IMR-90 (cell line): ENCODE measurements around the gene LRSAM1. TPM values are rescaled to one million over a fixed set of nuclear protein-coding genes. Genes with fewer than 3 reads are reported as not detected.

Source experiments
- ATAC-seq: fragments of 200-7000 bp; cut with Tn5 transposase; 2 replicates; pipeline ENCODE4 v1.9.1; 2020; ENCODE audit warnings: low read depth, mild to moderate bottlenecking, moderate library complexity
- BruUV-seq: library from RNA; stranded (reverse); fragments of 400-500 nt; replicated peaks from 2 replicates; lab custom pipeline; 2021; lab: Mats Ljungman, UMichigan
- CTCF ChIA-PET: fragments of 300-600 bp; formaldehyde crosslinking; extraction: SDS; loops from one replicate; lab custom pipeline; 2021; ENCODE audit warnings: antibody characterized with exemption; lab: Yijun Ruan, JAX
- POLR2A ChIA-PET: fragments of 300-600 bp; sonication (Branson Sonifier 250); formaldehyde crosslinking; loops from one replicate; lab custom pipeline; 2022; ENCODE audit warnings: antibody characterized with exemption; ENCODE audit not compliant: unreplicated experiment; lab: Charles Lee
- DNase-seq: peaks from one replicate; pipeline ENCODE4 v3.0.0; 2013
- H2AFZ ChIP-seq: replicated peaks from 2 replicates; pipeline ENCODE3; 2013; ENCODE audit warnings: low read length, mild to moderate bottlenecking; ENCODE audit not compliant: poor library complexity
- H2AK5ac ChIP-seq: 2 replicates; pipeline ENCODE4 v1.6.1; 2013; ENCODE audit warnings: low read depth, low read length, inconsistent platforms
- H2AK9ac ChIP-seq: replicated peaks from 2 replicates; pipeline ENCODE3; 2013; ENCODE audit warnings: mild to moderate bottlenecking, low read depth, low read length, moderate library complexity; ENCODE audit not compliant: poor library complexity
- H2BK120ac ChIP-seq: 2 replicates; pipeline ENCODE4 v1.6.1; 2013; ENCODE audit warnings: low read depth, low read length, inconsistent platforms
- H2BK15ac ChIP-seq: 3 replicates; pipeline ENCODE4 v1.6.1; 2013; ENCODE audit warnings: low read depth, low read length, inconsistent platforms
- H2BK20ac ChIP-seq: 2 replicates; pipeline ENCODE4 v1.6.1; 2013; ENCODE audit warnings: low read depth, mild to moderate bottlenecking, inconsistent platforms, low read length, moderate library complexity
- H2BK5ac ChIP-seq: 2 replicates; pipeline ENCODE4 v1.6.1; 2013; ENCODE audit warnings: mild to moderate bottlenecking, low read depth, low read length, inconsistent platforms; ENCODE audit not compliant: poor library complexity, severe bottlenecking
- H3K14ac ChIP-seq: replicated peaks from 2 replicates; pipeline ENCODE4 v1.6.1; 2013; ENCODE audit warnings: low read depth, low read length, inconsistent platforms
- H3K18ac ChIP-seq: 2 replicates; pipeline ENCODE4 v1.6.1; 2013; ENCODE audit warnings: low read depth, low read length, control low read depth
- H3K23ac ChIP-seq: 2 replicates; pipeline ENCODE4 v1.6.1; 2013; ENCODE audit warnings: low read depth, low read length, inconsistent platforms
- H3K27ac ChIP-seq: 2 replicates; pipeline ENCODE4 v1.5.1; 2013; ENCODE audit warnings: mild to moderate bottlenecking, control low read depth, low read length; ENCODE audit not compliant: insufficient read depth
- H3K27me3 ChIP-seq: 2 replicates; pipeline ENCODE4 v1.6.1; 2013; ENCODE audit warnings: low read length; ENCODE audit not compliant: control insufficient read depth, insufficient read depth
- H3K36me3 ChIP-seq: 2 replicates; pipeline ENCODE4 v1.6.1; 2013; ENCODE audit warnings: low read length, mixed read lengths; ENCODE audit not compliant: control insufficient read depth, insufficient read depth
- H3K4ac ChIP-seq: 2 replicates; pipeline ENCODE4 v1.6.1; 2013; ENCODE audit warnings: low read depth, low read length, inconsistent platforms
- H3K4me1 ChIP-seq: 2 replicates; pipeline ENCODE4 v1.6.1; 2013; ENCODE audit warnings: low read length, mixed read lengths; ENCODE audit not compliant: control insufficient read depth, insufficient read depth
- H3K4me2 ChIP-seq: 2 replicates; pipeline ENCODE4 v1.6.1; 2013; ENCODE audit warnings: low read depth, mild to moderate bottlenecking, control low read depth, low read length, moderate library complexity
- H3K4me3 ChIP-seq: 2 replicates; pipeline ENCODE4 v1.5.1; 2013; ENCODE audit warnings: low read depth, mild to moderate bottlenecking, control low read depth, low read length, moderate library complexity; ENCODE audit not compliant: insufficient read depth
- H3K56ac ChIP-seq: 2 replicates; pipeline ENCODE4 v1.6.1; 2013; ENCODE audit warnings: low read length, inconsistent platforms; ENCODE audit not compliant: insufficient read depth; ENCODE audit errors: extremely low read depth
- H3K79me1 ChIP-seq, 2 experiments: 2 replicates each; pipeline ENCODE4 v1.6.1; 2013; ENCODE audit warnings: low read length in 2 of 2, inconsistent platforms in 1 of 2, low read depth in 1 of 2
- H3K9ac ChIP-seq: 2 replicates; pipeline ENCODE4 v1.6.1; 2013; ENCODE audit warnings: low read depth, low read length, control low read depth
- H3K9me1 ChIP-seq: 2 replicates; pipeline ENCODE4 v1.6.1; 2013; ENCODE audit warnings: low read length, inconsistent platforms; ENCODE audit not compliant: insufficient read depth
- H3K9me3 ChIP-seq: 2 replicates; pipeline ENCODE4 v1.6.1; 2013; ENCODE audit warnings: low read length; ENCODE audit not compliant: control insufficient read depth, insufficient read depth
- H4K20me1 ChIP-seq: 2 replicates; pipeline ENCODE4 v1.6.1; 2013; ENCODE audit warnings: low read length, inconsistent platforms; ENCODE audit not compliant: insufficient read depth
- H4K5ac ChIP-seq: 2 replicates; pipeline ENCODE4 v1.6.1; 2013; ENCODE audit warnings: mild to moderate bottlenecking, low read depth, low read length, control low read depth
- H4K8ac ChIP-seq, 2 experiments: 2 replicates each; pipeline ENCODE4 v1.6.1; 2013; ENCODE audit warnings: low read depth in 2 of 2, low read length in 2 of 2, control low read depth in 1 of 2, inconsistent platforms in 1 of 2
- H4K91ac ChIP-seq: 2 replicates; pipeline ENCODE4 v1.6.1; 2013; ENCODE audit warnings: low read depth, low read length, inconsistent platforms; ENCODE audit not compliant: insufficient read depth
- BHLHE40 ChIP-seq: fragments of 150-350 bp; IDR thresholded peaks from 2 replicates; pipeline ENCODE4 v1.6.1; 2016; ENCODE audit warnings: mild to moderate bottlenecking, low read depth, low read length
- CEBPB ChIP-seq: IDR thresholded peaks from 2 replicates; pipeline ENCODE4 v1.6.1; 2012; ENCODE audit warnings: low read depth, low read length, improper control_type of control experiment
- CHD1 ChIP-seq: IDR thresholded peaks from 2 replicates; pipeline ENCODE4 v1.6.1; 2012; ENCODE audit warnings: low read depth, low read length, improper control_type of control experiment
- MAFK ChIP-seq: IDR thresholded peaks from 2 replicates; pipeline ENCODE4 v1.6.1; 2012; ENCODE audit warnings: low read depth, low read length, improper control_type of control experiment
- MAZ ChIP-seq: IDR thresholded peaks from 2 replicates; pipeline ENCODE4 v1.6.1; 2012; ENCODE audit warnings: low read depth, mild to moderate bottlenecking, low read length, improper control_type of control experiment, moderate library complexity, borderline replicate concordance
- MXI1 ChIP-seq: IDR thresholded peaks from 2 replicates; pipeline ENCODE4 v1.6.1; 2012; ENCODE audit warnings: low read depth, mild to moderate bottlenecking, low read length, moderate library complexity, borderline replicate concordance
- NFE2L2 ChIP-seq: fragments of 150-350 bp; IDR thresholded peaks from 2 replicates; pipeline ENCODE4 v1.6.1; 2016; ENCODE audit warnings: low read depth, mild to moderate bottlenecking, low read length
- POLR2A ChIP-seq: IDR thresholded peaks from 2 replicates; pipeline ENCODE4 v1.6.1; 2012; ENCODE audit warnings: mild to moderate bottlenecking, low read depth, low read length
- RAD21 ChIP-seq: IDR thresholded peaks from 2 replicates; pipeline ENCODE4 v1.6.1; 2012; ENCODE audit warnings: low read length, improper control_type of control experiment
- RCOR1 ChIP-seq: IDR thresholded peaks from 2 replicates; pipeline ENCODE4 v1.6.1; 2012; ENCODE audit warnings: mild to moderate bottlenecking, low read length, improper control_type of control experiment; ENCODE audit not compliant: insufficient replicate concordance
- RFX5 ChIP-seq: IDR thresholded peaks from 2 replicates; pipeline ENCODE4 v1.8.0; 2012; ENCODE audit warnings: low read depth, mild to moderate bottlenecking, low read length, moderate library complexity
- SMC3 ChIP-seq: fragments of 150-350 bp; IDR thresholded peaks from 2 replicates; pipeline ENCODE4 v1.6.1; 2016; ENCODE audit warnings: low read depth, mild to moderate bottlenecking, antibody characterized with exemption, low read length, moderate library complexity
- WGBS, 2 experiments: methylation state at CpG; one replicate each; pipeline versions ENCODE4 v1.1.5 to v1.1.7; 2013; ENCODE audit warnings: missing lambda C conversion rate in 2 of 2; ENCODE audit not compliant: insufficient read length in 1 of 2; ENCODE audit errors: extremely low coverage in 2 of 2; 5-methylcytosine and 5-hydroxymethylcytosine counted together
- dilution Hi-C: fragments of 300-500 bp; cut with HindIII; formaldehyde crosslinking; loops from one replicate; pipeline ENCODE4 v1.14.3; 2018; ENCODE audit warnings: low sequenced_read_pairs; ENCODE audit not compliant: unreplicated experiment
- in situ Hi-C: fragments of 300-500 bp; cut with MboI; formaldehyde crosslinking; loops from 3 replicates; pipeline ENCODE4 v1.14.3; 2019; ENCODE audit warnings: low sequenced_read_pairs, inconsistent platforms, mixed read lengths
- intact Hi-C: fragments of 100-400 bp; cut with micrococcal nuclease; formaldehyde crosslinking; loops from 2 replicates; pipeline ENCODE4 v1.10.0; 2022
- polyA plus RNA-seq, 3 experiments: library from polyadenylated mRNA; depleted of rRNA; stranded (reverse); fragments of >200 nt; gene quantifications; 2 replicates each; pipeline ENCODE4 v1.2.3, GENCODE V29; 2012; ENCODE audit warnings: low replicate concordance in 1 of 3
- total RNA-seq: library from RNA; depleted of rRNA; stranded (reverse); fragments of >200 nt; gene quantifications from 2 replicates; pipeline ENCODE4 v1.2.3, GENCODE V29; 2012
- TF ChIP-seq, protein P1 (sequence below): fragments of 150-350 bp; IDR thresholded peaks from 2 replicates; pipeline ENCODE4 v1.6.1; 2016; ENCODE audit warnings: low read depth, mild to moderate bottlenecking, low read length, moderate library complexity, borderline replicate concordance
- TF ChIP-seq, protein P2 (sequence below): conservative IDR thresholded peaks from 2 replicates; pipeline ENCODE4 v1.5.1; 2012; ENCODE audit warnings: mild to moderate bottlenecking, low read depth, low read length, improper control_type of control experiment

The LRSAM1 gene
- total and polyA plus RNA-seq, 2 of the 4 experiments (the other 2 are of a cell fraction) = 3.0 to 9.3 TPM

DNA sequence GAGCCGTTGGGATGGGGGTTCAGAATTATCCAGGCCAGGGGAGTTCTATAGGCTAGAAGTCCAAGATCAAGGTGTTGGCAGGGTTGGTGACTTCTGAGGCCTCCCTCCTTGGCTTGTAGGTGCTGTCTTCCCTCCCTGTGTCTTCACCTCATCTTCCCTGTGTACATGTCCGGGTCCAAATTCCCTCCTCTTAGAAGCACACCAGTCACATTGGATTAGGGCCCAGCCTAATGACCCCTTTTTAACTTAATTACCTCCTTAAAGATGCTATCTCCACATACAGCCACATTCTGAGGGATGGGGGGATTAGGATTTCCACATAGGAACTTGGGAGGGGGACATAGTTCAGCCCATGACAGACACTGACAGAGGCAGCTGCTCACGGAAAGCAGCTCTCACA is 12.1 kb downstream of the LRSAM1 start:
- 86% methylated on average over 1 of the region's 3 CpGs; no CpG with 5 or more reads in 1 of the 2 experiments for WGBS, 2 experiments
- DNase-seq (no peak), ATAC-seq (no peak)
- Histone ChIP-seq H2BK5ac (peak overlapping the region; percentile 26), H3K23ac (no peak overlapping the region), H3K27me3 (no peaks in the 10 kb centered on the region), H4K91ac (no peak overlapping the region), H3K36me3 (peaks cover 53% of the 10 kb centered on the region), H3K4me1 (peaks cover 6% of the 10 kb centered on the region), H2BK20ac (no peak overlapping the region), H3K27ac (no peak overlapping the region), H4K8ac (no peak overlapping the region), H3K56ac (no peak overlapping the region), H2AK5ac (no peak overlapping the region), H3K79me1 (no peaks in the 10 kb centered on the region; a peak in 2 of 4 replicates), H3K4me3 (no peak overlapping the region), H2AFZ (no peak overlapping the region), H2BK120ac (no peak overlapping the region), H3K4me2 (no peak overlapping the region), H3K9me3 (no peaks in the 10 kb centered on the region), H2AK9ac (no peak overlapping the region), H3K9me1 (peaks cover 7% of the 10 kb centered on the region; the same call in 1 of the 2 replicates), H4K5ac (no peak overlapping the region), H2BK15ac (no peak overlapping the region), H4K20me1 (no peaks in the 10 kb centered on the region), H3K18ac (no peak overlapping the region), H3K14ac (no peak overlapping the region), H3K4ac (no peak overlapping the region), H3K9ac (no peak overlapping the region)
- BruUV-seq = no TSS peak
- intact Hi-C loops = no loop called here
- ChIA-PET POLR2A (no interaction called here), CTCF (no interaction called here)
- TF ChIP-seq, protein P1, sequence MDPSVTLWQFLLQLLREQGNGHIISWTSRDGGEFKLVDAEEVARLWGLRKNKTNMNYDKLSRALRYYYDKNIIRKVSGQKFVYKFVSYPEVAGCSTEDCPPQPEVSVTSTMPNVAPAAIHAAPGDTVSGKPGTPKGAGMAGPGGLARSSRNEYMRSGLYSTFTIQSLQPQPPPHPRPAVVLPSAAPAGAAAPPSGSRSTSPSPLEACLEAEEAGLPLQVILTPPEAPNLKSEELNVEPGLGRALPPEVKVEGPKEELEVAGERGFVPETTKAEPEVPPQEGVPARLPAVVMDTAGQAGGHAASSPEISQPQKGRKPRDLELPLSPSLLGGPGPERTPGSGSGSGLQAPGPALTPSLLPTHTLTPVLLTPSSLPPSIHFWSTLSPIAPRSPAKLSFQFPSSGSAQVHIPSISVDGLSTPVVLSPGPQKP = no peak
- no peak for TF ChIP-seq MAZ
- no peak for TF ChIP-seq MAFK
- TF ChIP-seq RAD21 = no peak
- TF ChIP-seq RCOR1 = no peak
- no peak for TF ChIP-seq SMC3
- TF ChIP-seq POLR2A = no peak
- TF ChIP-seq MXI1 = no peak
- TF ChIP-seq BHLHE40 = no peak
- no peak for TF ChIP-seq CHD1
- TF ChIP-seq RFX5 = no peak
- TF ChIP-seq, protein P2, sequence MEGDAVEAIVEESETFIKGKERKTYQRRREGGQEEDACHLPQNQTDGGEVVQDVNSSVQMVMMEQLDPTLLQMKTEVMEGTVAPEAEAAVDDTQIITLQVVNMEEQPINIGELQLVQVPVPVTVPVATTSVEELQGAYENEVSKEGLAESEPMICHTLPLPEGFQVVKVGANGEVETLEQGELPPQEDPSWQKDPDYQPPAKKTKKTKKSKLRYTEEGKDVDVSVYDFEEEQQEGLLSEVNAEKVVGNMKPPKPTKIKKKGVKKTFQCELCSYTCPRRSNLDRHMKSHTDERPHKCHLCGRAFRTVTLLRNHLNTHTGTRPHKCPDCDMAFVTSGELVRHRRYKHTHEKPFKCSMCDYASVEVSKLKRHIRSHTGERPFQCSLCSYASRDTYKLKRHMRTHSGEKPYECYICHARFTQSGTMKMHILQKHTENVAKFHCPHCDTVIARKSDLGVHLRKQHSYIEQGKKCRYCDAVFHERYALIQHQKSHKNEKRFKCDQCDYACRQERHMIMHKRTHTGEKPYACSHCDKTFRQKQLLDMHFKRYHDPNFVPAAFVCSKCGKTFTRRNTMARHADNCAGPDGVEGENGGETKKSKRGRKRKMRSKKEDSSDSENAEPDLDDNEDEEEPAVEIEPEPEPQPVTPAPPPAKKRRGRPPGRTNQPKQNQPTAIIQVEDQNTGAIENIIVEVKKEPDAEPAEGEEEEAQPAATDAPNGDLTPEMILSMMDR = no peak
- TF ChIP-seq CEBPB = no peak
- TF ChIP-seq NFE2L2 = no peak
- in situ Hi-C loops = no loop called here
- dilution Hi-C loops = no loop called here
